Mesodermal cell (in vitro differentiated cells): ENCODE data around the gene RTN4.
"Not testable (repeated sequence)": the region's sequence is repeated elsewhere in the genome, so short reads cannot be mapped to it uniquely, and the experiment has no call there.

Experiments used
- H3K27ac ChIP-seq: 2 replicates; pipeline ENCODE4 v1.7.0; 2013; ENCODE audit warnings: mild to moderate bottlenecking, low read depth, low read length, moderate library complexity; ENCODE audit not compliant: severe bottlenecking
- H3K36me3 ChIP-seq: 2 replicates; pipeline ENCODE4 v1.7.1; 2013; ENCODE audit warnings: mild to moderate bottlenecking, low read length, moderate library complexity; ENCODE audit not compliant: control insufficient read depth, insufficient read depth
- H3K4me1 ChIP-seq: one replicate; pipeline ENCODE4 v1.7.1; 2013; ENCODE audit warnings: mild to moderate bottlenecking, low read length; ENCODE audit not compliant: insufficient read depth, control insufficient read depth, poor library complexity, severe bottlenecking
- H3K4me3 ChIP-seq: 2 replicates; pipeline ENCODE4 v1.7.0; 2013; ENCODE audit warnings: low read length, control low read depth, mild to moderate bottlenecking; ENCODE audit not compliant: insufficient read depth, poor library complexity, severe bottlenecking; ENCODE audit errors: extremely low read depth
- H3K9me3 ChIP-seq: 2 replicates; pipeline ENCODE4 v1.7.1; 2013; ENCODE audit warnings: mild to moderate bottlenecking, low read length, moderate library complexity; ENCODE audit not compliant: control insufficient read depth
- WGBS, 2 experiments: methylation state at CpG; one replicate each; pipeline ENCODE4 v1.1.5; 2013; ENCODE audit warnings: missing lambda C conversion rate in 2 of 2; ENCODE audit not compliant: insufficient coverage in 2 of 2; 5-methylcytosine and 5-hydroxymethylcytosine counted together

RTN4 gene

DNA sequence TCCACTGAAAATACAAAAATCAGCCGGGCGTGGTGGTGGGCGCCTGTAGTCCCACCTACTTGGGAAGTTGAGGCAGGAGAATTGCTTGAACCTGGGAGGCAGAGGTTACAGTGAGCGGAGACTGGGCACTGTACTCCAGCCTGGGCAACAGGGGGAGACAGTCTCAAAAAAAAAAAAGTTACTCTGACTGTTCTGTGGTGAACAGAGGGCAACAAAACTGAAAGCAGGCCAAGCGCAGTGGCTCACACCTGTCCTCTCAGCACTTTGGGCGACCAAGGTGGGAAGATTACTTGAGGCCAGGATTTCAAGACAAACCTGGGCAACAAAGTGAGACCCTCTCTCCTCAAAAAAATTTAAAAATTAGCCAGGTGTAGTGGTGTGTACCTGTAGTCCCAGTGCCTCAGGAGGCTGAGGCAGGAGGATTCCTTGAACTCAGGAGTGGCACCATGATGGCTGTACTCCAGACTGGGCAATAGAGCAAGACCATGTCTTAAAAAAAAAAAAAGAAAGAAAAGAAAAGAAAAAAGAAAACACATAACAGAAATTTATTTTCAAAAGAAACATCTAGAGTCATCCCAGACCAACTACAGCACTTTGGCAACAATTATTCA is 13.6 kb upstream of the RTN4 start:
- 80 to 97% methylated on average over 6 of the region's 6 CpGs for WGBS, 2 experiments
- Histone ChIP-seq H3K9me3 (no peaks in the 10 kb centered on the region), H3K4me1 (no peaks in the 10 kb centered on the region), H3K4me3 (no peak overlapping the region), H3K27ac (no peak overlapping the region), H3K36me3 (no peaks in the 10 kb centered on the region)

DNA sequence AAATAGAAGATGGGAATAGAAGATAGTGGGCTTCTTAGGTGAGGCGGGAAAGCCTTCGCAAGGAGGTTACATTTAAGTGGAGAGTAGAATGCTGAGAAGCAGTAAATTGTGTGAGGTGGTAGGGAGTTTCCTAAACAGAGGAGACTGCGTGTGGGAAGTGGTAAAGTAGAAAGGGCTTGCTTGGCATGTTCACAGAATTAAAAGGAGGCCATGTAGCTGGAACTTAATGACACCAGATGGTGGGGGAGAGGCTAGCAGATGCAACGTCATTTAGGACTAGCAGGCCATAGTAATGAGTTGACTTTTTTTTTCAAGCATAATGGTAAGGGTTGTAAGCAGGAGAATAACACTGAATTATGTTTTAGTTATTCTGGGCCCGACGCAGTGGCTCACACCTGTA is 13.0 kb upstream of the RTN4 start:
- Histone ChIP-seq H3K36me3 (no peaks in the 10 kb centered on the region), H3K4me3 (no peak overlapping the region), H3K4me1 (no peaks in the 10 kb centered on the region), H3K9me3 (no peaks in the 10 kb centered on the region), H3K27ac (no peak overlapping the region)
- 95 to 98% methylated on average over 4 to 6 of the region's 6 CpGs for WGBS, 2 experiments

DNA sequence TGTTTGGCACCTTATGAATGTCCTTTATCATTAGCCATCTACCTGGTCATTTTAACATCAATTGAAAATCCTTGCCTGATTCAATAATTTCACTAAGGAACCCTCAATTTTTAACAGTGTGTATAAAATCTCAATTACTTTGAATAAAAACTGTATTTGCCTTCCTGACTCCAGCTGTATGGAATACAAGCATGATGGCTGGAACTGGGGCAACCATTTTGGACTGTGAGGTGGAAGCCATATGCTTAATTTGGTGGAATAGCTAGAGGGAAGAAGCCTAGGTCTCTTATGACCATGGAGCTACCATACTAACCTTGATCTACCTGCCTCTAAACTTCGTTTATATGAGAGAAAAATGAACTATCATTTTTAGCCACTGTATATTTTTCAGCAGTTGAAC is 12.5 kb upstream of the RTN4 start:
- WGBS, 2 experiments: no CpG with 5 or more reads among the region's 1 CpG
- Histone ChIP-seq H3K4me3 (no peak overlapping the region), H3K4me1 (peaks cover under 1% of the 10 kb centered on the region), H3K27ac (no peak overlapping the region), H3K9me3 (no peaks in the 10 kb centered on the region), H3K36me3 (no peaks in the 10 kb centered on the region)

DNA sequence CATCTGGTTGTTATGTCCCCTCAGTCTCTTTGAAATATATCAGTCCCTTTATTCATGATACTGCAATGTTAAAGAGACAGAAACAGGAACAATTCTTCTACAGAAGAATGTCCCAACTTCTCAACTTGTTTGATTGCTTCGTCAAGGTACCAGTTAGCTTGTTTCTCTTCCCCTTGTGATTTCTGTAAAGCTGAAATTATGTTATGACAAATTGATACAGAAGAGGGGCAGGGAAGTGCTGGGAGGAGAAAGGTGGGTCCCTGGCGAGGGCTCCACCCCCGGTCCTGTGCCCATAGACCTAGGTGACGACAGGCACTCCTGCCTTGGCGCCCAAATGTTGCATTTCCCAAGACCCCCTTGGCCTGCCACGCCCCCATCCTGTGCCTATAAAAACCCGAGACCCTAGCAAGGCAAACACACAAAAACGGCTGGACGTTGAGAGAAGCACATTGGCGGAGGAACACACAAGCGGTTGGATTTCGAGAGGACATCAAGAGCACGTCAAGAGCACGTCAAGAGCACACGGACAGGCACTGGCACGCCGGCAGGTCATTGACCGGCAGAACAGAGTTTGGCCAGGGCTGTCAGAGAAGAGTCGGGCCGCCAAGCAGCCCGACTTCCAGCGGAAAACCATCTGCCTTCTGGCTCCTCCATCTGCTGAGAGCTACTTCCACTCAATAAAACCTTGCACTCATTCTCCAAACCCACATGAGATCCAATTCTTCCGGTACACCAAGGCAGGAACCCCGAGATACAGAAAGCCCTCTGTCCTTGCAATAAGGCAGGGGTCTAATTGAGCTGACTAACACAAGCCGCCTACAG is 11.5 kb upstream of the RTN4 start:
- no peaks in the 10 kb centered on the region for H3K9me3 ChIP-seq
- H3K27ac ChIP-seq: no peak overlapping the region
- peaks cover 6% of the 10 kb centered on the region for H3K4me1 ChIP-seq
- H3K36me3 ChIP-seq: no peaks in the 10 kb centered on the region
- WGBS, 2 experiments: 94 to 96% methylated on average over 21 to 24 of the region's 25 CpGs
- H3K4me3 ChIP-seq: no peak overlapping the region

DNA sequence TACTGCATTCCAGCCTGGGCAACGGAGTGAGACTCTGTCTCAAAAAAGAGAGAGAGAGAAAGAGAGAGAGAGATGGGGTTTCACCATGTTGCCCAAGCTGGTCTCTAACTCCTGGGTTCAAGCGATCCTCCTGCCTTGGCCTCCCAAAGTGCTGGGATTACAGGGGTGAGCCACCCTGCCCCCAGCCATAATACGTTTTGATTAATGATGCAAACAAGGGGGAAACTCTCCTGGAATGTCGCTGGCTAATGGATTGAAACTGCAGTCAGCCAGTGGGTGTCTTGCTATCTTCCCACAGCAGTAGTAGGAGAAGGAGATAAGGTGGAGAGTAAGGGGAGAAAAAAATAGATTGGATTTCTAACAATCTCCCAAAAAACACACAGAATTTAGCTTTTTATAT is 9.5 kb upstream of the RTN4 start:
- Histone ChIP-seq H3K36me3 (no peaks in the 10 kb centered on the region), H3K9me3 (no peaks in the 10 kb centered on the region), H3K4me1 (peaks cover 8% of the 10 kb centered on the region), H3K27ac (no peak overlapping the region), H3K4me3 (no peak overlapping the region)
- 71 to 92% methylated on average over 2 to 3 of the region's 4 CpGs for WGBS, 2 experiments

- 100% methylated on average over 2 to 3 of the region's 3 CpGs for WGBS, 2 experiments
- Histone ChIP-seq H3K27ac (no peak overlapping the region), H3K9me3 (no peaks in the 10 kb centered on the region), H3K4me3 (no peak overlapping the region), H3K36me3 (no peaks in the 10 kb centered on the region), H3K4me1 (peaks cover 12% of the 10 kb centered on the region)
Measured at GRCh38 chr2:55057474-55057873, 7.2 kb upstream of the RTN4 start.

DNA sequence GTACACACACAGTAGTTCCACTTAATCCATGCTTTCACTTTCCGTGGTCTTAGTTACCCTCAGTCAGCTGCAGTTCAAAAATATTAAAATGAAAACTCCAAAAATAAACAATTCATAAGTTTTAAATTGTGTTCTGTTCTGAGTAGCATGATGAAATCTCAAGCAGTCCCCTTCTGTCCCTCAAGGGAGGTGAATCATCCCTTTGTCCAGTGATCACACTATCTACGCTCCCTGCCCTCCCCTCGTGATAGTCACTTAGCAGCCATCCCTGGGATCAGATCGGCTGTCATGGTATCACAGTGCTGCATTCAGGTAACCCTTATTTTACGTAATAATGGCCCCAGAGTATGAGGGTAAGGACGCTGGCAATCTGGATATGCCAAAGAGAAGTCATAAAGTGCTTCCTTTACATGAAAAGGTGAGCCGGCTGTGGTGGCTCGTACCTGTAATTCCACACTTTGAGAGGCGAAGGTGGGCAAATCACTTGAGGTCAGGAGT is 5.8 kb upstream of the RTN4 start:
- no peak overlapping the region for H3K27ac ChIP-seq
- no peaks in the 10 kb centered on the region for H3K36me3 ChIP-seq
- H3K4me1 ChIP-seq: peaks cover 12% of the 10 kb centered on the region
- no peaks in the 10 kb centered on the region for H3K9me3 ChIP-seq
- H3K4me3 ChIP-seq: no peak overlapping the region
- 86 to 90% methylated on average over 8 of the region's 9 CpGs for whole genome bisulfite sequencing, 2 experiments

DNA sequence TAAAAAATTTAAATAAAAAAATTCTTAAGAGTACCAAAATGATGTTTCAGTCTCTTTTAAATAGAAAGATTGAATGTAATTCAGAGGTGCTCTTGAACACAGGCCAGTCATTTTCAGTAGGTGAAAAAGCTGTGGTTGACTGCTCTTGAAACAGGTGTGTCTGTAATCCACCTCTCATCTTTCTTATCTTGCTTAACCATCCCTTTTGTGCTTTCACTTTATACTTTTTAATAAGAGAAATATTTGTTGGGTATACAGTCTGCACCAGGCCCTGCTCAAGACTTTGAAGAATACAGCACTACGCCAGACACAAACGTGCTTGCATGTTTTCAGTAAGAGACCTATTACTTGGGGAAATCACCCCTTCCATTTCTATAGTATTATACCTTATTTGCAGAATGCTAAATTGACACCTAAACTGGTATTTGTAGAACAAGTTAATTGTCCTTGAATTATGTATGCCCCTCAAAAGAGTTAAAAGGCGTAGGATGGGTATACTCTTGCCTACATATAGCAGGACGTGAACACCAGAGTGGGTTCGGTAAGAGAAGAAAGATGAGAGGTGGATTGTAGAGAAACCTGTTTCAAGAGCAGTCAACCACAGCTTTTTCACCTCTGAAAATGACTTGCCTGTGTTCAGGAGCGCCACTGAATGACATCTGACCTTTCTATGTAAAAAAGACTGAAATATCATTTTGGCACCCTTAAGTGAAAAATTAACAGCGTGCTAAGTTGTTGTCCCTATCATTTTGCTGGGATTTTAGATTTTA is 4.0 kb upstream of the RTN4 start:
- 86 to 100% methylated on average over 2 to 5 of the region's 7 CpGs for whole genome bisulfite sequencing, 2 experiments
- Histone ChIP-seq H3K27ac (no peak overlapping the region), H3K4me1 (peaks cover 12% of the 10 kb centered on the region), H3K4me3 (no peak overlapping the region), H3K36me3 (no peaks in the 10 kb centered on the region), H3K9me3 (no peaks in the 10 kb centered on the region)

GRCh38 chr2:55053225-55053624 is 3.0 kb upstream of the RTN4 start:
- H3K4me3 ChIP-seq, H3K9me3 ChIP-seq, H3K36me3 ChIP-seq, H3K27ac ChIP-seq: not testable (repeated sequence)
- H3K4me1 ChIP-seq: peaks cover 12% of the 10 kb centered on the region
- 100% methylated on average over 1 of the region's 4 CpGs; no CpG with 5 or more reads in 1 of the 2 experiments for WGBS, 2 experiments

GRCh38 chr2:55052129-55053061 is 2.1 kb upstream of the RTN4 start:
- Histone ChIP-seq H3K4me1 (peaks cover 8% of the 10 kb centered on the region), H3K4me3 (no peak overlapping the region), H3K9me3 (no peaks in the 10 kb centered on the region), H3K27ac (peak overlapping the region; percentile 99), H3K36me3 (peaks cover 8% of the 10 kb centered on the region)
- 100% methylated on average over 1 of the region's 7 CpGs; no CpG with 5 or more reads in 1 of the 2 experiments for WGBS, 2 experiments
